Measurements from ENCODE around the gene RADIL.

GRCh38 chr7:4851459-4852422 is 31.8 kb downstream of the RADIL start:
- TF ChIP-seq CTCF (IDR thresholded peaks at IDR 0.05): no peak
- TF ChIP-seq POLR2A (IDR thresholded peaks at IDR 0.05): no peak
- TF ChIP-seq POLR2AphosphoS5 (IDR thresholded peaks at IDR 0.05): no peak
